GM12801 (cell line): ENCODE data around the gene ESYT2.

ENCODE experiments used
- CTCF ChIP-seq: IDR thresholded peaks from one replicate; pipeline ENCODE4 v1.5.1; 2011; ENCODE audit warnings: control low read depth; ENCODE audit not compliant: insufficient read length; ENCODE audit errors: extremely low read depth

Gene ESYT2

DNA sequence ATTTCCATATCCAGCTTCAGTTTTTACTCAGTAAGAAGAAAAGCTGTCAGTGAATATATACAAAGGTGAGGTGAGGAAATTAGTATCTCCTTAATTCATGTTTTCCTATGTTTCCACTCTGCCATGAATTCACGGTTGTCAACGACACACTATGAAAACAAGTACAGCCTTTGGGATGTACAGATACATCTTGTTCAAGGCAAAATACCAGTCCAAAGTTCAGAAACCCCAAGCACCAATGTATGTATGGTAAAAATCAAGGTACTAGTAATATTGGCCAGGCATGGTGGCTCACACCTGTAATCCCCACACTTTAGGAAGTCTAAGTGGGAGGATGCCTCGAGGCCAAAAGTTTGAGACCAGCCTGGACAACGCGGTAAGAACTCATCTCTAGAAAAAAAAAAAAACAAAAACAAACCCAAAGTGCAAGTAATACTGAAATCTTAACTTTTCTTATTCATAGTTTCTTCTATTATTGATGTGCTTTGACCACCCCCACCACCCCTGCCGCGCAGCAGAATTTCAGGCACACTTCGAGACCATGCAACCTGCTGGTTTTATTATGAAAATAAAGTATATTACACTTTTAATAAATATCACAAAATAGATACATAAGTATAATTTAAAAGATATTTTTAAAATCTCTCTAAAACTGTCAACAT lies 3.5 kb downstream of the ESYT2 start:
- no peak for TF ChIP-seq CTCF

DNA sequence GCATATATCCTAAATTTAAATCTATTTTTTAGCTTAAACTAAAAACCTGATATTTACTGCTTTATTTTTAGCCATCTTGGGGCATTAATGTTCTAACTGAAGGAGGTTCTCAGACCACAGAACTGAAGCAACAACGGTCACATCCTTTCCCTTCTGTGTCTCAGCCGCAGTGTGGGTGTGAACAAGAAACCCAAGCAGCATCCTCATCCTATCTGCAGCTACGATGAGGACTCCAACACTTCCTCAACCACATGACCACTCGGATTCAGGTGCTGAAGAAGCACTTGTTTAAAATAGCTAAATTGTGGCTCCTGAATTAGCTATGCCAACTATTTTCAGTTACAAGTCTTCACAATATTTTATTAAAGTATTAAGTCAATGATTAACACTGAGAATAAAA lies 5.3 kb downstream of the ESYT2 start:
- no peak for TF ChIP-seq CTCF

GRCh38 chr7:158821171-158822031 lies 7.9 kb downstream of the ESYT2 start:
- TF ChIP-seq CTCF: no peak

DNA sequence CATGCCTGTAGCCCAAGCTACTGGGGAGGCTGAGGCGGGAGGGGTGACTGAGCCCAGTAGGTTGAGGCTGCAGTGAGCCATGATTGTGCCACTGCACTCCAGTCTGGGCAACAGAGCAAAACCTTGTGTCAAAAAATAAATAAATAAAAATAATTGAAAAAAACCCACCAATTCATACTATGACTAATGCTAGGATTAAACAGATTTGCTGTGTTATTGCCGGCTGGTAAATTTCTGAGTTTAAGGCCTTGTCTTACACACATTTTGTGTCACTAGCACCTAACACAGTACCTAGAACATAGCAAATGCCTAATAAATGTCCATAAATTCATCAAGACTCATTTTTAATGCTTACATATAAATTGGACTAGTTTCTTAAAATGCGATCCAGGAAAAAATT lies 8.7 kb downstream of the ESYT2 start:
- TF ChIP-seq CTCF: no peak

DNA sequence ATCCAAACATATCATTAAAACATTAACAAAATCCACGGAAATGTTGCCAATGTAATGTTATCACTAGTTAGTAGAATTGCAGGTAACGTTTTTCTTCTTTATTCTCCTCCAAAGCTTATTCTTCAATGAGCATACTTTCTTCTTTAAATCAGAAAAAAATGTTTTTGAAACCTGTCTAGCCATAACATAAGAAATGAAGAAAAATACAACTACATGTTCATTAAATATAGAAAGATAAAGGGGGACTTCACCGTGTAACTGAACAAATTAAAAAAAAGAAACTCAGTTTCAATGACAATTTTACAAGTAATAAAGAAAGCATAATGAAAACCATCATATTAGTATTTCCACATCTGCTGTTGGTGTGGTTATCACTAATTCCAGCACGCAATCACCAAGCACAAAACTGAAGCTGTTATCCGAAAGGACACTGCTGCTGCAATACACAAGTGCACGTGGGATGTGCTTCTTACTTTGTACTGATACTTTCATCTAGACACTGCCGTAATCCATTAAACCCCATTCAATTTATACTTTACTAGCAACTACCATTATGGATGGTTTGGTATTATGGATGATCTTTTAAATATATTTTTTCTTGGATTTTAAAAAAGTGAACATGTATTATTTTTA lies 9.6 kb downstream of the ESYT2 start:
- no peak for TF ChIP-seq CTCF

DNA sequence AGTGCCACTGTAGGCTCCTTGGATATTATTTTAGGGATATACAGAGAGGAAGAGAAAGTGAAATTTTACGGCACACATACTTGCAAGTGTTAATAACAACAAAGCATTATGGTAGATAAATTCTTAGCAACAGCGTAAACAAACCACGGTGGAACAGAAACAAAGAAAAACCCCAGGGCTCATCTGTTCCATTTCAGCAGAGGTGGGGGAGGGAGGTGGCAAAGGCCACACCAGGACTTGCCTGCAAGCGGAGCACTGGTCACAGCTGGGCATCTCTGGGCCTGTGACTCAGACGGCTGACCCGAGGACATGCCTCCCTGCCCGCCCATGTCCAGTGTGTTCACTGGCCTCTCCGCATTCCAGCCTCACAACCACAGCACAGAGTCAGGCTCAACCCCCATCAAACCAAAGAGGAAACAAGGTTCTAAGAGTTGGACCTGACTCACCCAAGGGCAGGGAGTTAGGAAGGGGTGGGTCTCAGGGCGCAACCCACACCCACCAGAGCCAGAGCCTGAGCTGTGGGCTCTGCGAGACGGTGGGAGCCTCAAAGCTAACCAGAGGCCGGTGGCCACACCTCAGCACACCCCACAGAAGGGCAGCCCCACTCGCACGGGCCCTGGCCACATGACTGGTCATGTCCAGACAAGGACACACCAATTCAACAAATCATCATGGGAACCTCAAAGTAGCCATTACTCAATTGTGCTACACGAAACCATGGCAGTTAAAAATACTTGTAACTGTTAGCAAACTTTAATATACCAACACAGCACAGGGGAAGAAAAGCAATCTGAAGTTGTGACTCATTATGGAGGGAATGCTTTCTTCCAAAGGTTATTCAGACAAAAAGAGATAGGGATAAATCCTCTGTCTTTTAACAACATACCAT lies 10.7 kb downstream of the ESYT2 start:
- no peak for TF ChIP-seq CTCF
